Activated gamma-delta T cell (primary cell): ENCODE measurements around the gene CLEC4G.

Source experiments
- DNase-seq: peaks from one replicate; lab custom pipeline; 2025; lab: John Stamatoyannopoulos, UW

CLEC4G gene

GRCh38 chr19:7729211-7729610, 2.7 kb downstream of the CLEC4G start:
- DNase-seq: no peak

- no peak for DNase-seq
Observed at GRCh38 chr19:7725791-7726190, 6.1 kb downstream of the CLEC4G start.

- no peak for DNase-seq
Observed at GRCh38 chr19:7722231-7722651, 9.7 kb downstream of the CLEC4G start.

- no peak for DNase-seq
Observed at GRCh38 chr19:7720351-7720750, 11.6 kb downstream of the CLEC4G start.

- no peak for DNase-seq
Observed at GRCh38 chr19:7718668-7719067, 13.2 kb downstream of the CLEC4G start.

- no peak for DNase-seq
Observed at GRCh38 chr19:7716762-7717161, 15.1 kb downstream of the CLEC4G start.

GRCh38 chr19:7715671-7716070, 16.2 kb downstream of the CLEC4G start:
- DNase-seq: no peak

- no peak for DNase-seq
Observed at GRCh38 chr19:7710616-7711015, 21.3 kb downstream of the CLEC4G start.

- no peak for DNase-seq
Observed at GRCh38 chr19:7709932-7710460, 21.9 kb downstream of the CLEC4G start.

GRCh38 chr19:7706955-7707456, 24.9 kb downstream of the CLEC4G start:
- no peak for DNase-seq

GRCh38 chr19:7706188-7706954, 25.5 kb downstream of the CLEC4G start:
- no peak for DNase-seq

- DNase-seq: no peak
Observed at GRCh38 chr19:7705387-7706187, 26.3 kb downstream of the CLEC4G start.

- DNase-seq: no peak
Observed at GRCh38 chr19:7704280-7705060, 27.4 kb downstream of the CLEC4G start.

- DNase-seq: no peak
Observed at GRCh38 chr19:7703332-7703731, 28.6 kb downstream of the CLEC4G start.

- DNase-seq: no peak
Observed at GRCh38 chr19:7701654-7702457, 30.1 kb downstream of the CLEC4G start, which contains the start of gene FCER2. TSS of gene FCER2 (minus strand) at chr19:7702131. CDS start at chr19:7699760, 2,371 bp downstream.

GRCh38 chr19:7701049-7701653, 30.8 kb downstream of the CLEC4G start:
- no peak for DNase-seq

- DNase-seq: no peak
Observed at GRCh38 chr19:7699417-7700401, 32.2 kb downstream of the CLEC4G start.

- no peak for DNase-seq
Observed at GRCh38 chr19:7699003-7699402, 32.9 kb downstream of the CLEC4G start.

GRCh38 chr19:7698583-7698982, 33.3 kb downstream of the CLEC4G start:
- DNase-seq: no peak
